Common myeloid progenitor, CD34-positive (primary cell): ENCODE measurements around the gene RNF14.

Experiments used
- CTCF ChIA-PET: fragments of 350-600 bp; sonication (Branson Sonifier 250); formaldehyde crosslinking; loops from one replicate; lab custom pipeline; 2021; ENCODE audit warnings: antibody characterized with exemption; lab: Charles Lee
- POLR2A ChIA-PET: fragments of 350-600 bp; sonication (Branson Sonifier 250); formaldehyde crosslinking; loops from one replicate; lab custom pipeline; 2021; ENCODE audit warnings: antibody characterized with exemption; lab: Charles Lee
- DNase-seq, 3 donors: peaks; one replicate each; pipeline versions ENCODE4 v3.0.0 to v3.0.0-alpha.2; 2013
- H3K27ac ChIP-seq, 2 experiments: 1 replicate in 1 of 2; 2 replicates in 1 of 2; pipeline ENCODE4 v1.7.0; 2013; ENCODE audit warnings: inconsistent platforms in 2 of 2, low read length in 2 of 2, mild to moderate bottlenecking in 2 of 2, low read depth in 1 of 2, moderate library complexity in 1 of 2; ENCODE audit not compliant: severe bottlenecking in 2 of 2, insufficient read depth in 1 of 2, poor library complexity in 1 of 2
- H3K27me3 ChIP-seq, 5 experiments: replicated peaks in 2 of 5; 1 replicate in 3 of 5; 2 replicates in 2 of 5; pipeline versions ENCODE4 v1.6.1 to v1.7.0; 2013; ENCODE audit warnings: low read length in 4 of 5, mild to moderate bottlenecking in 2 of 5, moderate library complexity in 2 of 5, inconsistent platforms in 1 of 5; ENCODE audit not compliant: insufficient read depth in 5 of 5, control insufficient read depth in 4 of 5
- H3K36me3 ChIP-seq, 4 experiments: 1 replicate in 2 of 4; 2 replicates in 2 of 4; pipeline versions ENCODE4 v1.6.1 to v1.7.0; 2013; ENCODE audit warnings: low read length in 3 of 4, control low read depth in 1 of 4, mild to moderate bottlenecking in 1 of 4; ENCODE audit not compliant: control insufficient read depth in 4 of 4, insufficient read depth in 4 of 4
- H3K4me1 ChIP-seq, 4 experiments: 1 replicate in 3 of 4; 2 replicates in 1 of 4; pipeline versions ENCODE4 v1.6.1 to v1.7.1; 2013; ENCODE audit warnings: low read length in 3 of 4, mild to moderate bottlenecking in 3 of 4, control low read depth in 1 of 4, inconsistent platforms in 1 of 4, moderate library complexity in 1 of 4; ENCODE audit not compliant: control insufficient read depth in 4 of 4, insufficient read depth in 4 of 4; ENCODE audit errors: control extremely low read depth in 1 of 4
- H3K4me3 ChIP-seq, 7 experiments: 1 replicate in 4 of 7; 2 replicates in 3 of 7; pipeline versions ENCODE4 v1.5.1 to v1.7.0; 2013; ENCODE audit warnings: mild to moderate bottlenecking in 7 of 7, low read length in 6 of 7, moderate library complexity in 6 of 7, inconsistent platforms in 2 of 7, low read depth in 2 of 7, control low read depth in 1 of 7; ENCODE audit not compliant: insufficient read depth in 4 of 7, control insufficient read depth in 1 of 7; ENCODE audit errors: extremely low read depth in 1 of 7
- H3K9me3 ChIP-seq, 5 experiments: 1 replicate in 4 of 5; 2 replicates in 1 of 5; pipeline versions ENCODE4 v1.6.1 to v1.7.1; 2013; ENCODE audit warnings: low read length in 4 of 5, mild to moderate bottlenecking in 2 of 5, inconsistent platforms in 1 of 5, low read depth in 1 of 5, moderate library complexity in 1 of 5; ENCODE audit not compliant: control insufficient read depth in 4 of 5, insufficient read depth in 2 of 5; ENCODE audit errors: control extremely low read depth in 1 of 5
- WGBS: methylation state at CpG from one replicate; pipeline ENCODE4 v1.1.5; 2013; ENCODE audit not compliant: insufficient coverage; 5-methylcytosine and 5-hydroxymethylcytosine counted together

Gene RNF14

DNA sequence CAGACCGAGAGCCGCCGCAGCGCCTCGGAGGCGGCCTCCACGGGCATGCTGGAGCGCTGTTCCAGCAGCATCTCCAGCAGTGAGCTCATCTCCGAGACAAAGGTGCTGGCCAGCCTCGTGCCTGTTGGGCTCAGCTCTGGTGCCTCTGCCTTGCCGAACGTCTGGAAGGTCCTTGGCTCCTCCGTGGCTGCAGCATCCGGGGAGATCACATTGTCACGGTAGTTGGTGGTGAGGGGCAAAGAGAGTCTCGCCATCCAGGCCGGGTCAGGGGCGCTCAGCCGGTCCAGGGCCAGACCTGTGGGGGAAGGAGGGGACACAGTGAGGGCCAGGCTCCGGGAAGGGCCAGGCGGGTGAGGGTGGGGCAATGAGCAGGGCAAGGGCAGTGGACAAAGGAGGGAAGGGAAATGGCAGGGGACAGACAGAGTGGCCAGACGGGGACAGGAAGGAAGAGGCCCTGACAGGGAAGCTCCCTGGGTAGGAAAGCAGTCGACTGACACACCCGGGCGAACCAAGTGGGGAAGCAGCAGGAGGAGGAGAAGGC, 23.3 kb upstream of the RNF14 start:
- Histone ChIP-seq H3K4me3 (no peak overlapping the region), H3K36me3 (peaks cover 0 to 5% (median 0%) of the 10 kb centered on the region in 4 experiments), H3K4me1 (peaks cover 0 to 17% (median 10%) of the 10 kb centered on the region in 4 experiments), H3K27me3 (no peaks in the 10 kb centered on the region), H3K9me3 (no peaks in the 10 kb centered on the region), H3K27ac (no peak overlapping the region)
- POLR2A ChIA-PET, result no interaction called here
- 88% methylated on average over 20 of the region's 25 CpGs for WGBS
- no peak for DNase-seq
- CTCF ChIA-PET, result interaction anchor here (11.9 kb wide), 1 partner anchor 15 kb away, joined by 154 read pairs; the partner anchor contains the start of gene PCDH12

GRCh38 chr5:141947316-141947715, 21.6 kb upstream of the RNF14 start:
- Histone ChIP-seq H3K9me3 (no peaks in the 10 kb centered on the region), H3K4me1 (peaks cover 0 to 12% (median 9%) of the 10 kb centered on the region in 4 experiments), H3K36me3 (no peaks in the 10 kb centered on the region), H3K27ac (no peak overlapping the region), H3K27me3 (no peaks in the 10 kb centered on the region), H3K4me3 (no peak overlapping the region)
- WGBS, result 91% methylated on average over 4 of the region's 4 CpGs
- ChIA-PET CTCF (interaction anchor here (0.9 to 11.9 kb wide), 4 partner anchors 10 to 68 kb away, joined by 3 to 154 read pairs (median 4); partner anchors contain the start of genes PCDH12 and RNF14), POLR2A (no interaction called here)
- DNase-seq, result no peak

GRCh38 chr5:141948812-141949211, 20.1 kb upstream of the RNF14 start:
- WGBS, result 92% methylated on average over 2 of the region's 2 CpGs
- ChIA-PET POLR2A (no interaction called here), CTCF (interaction anchor here (1.1 to 11.9 kb wide), 2 partner anchors 12 to 67 kb away, joined by 3 to 154 read pairs; partner anchors contain the start of gene PCDH12)
- no peak overlapping the region for H3K4me3 ChIP-seq
- no peaks in the 10 kb centered on the region for H3K27me3 ChIP-seq
- H3K4me1 ChIP-seq, result peaks cover 0 to 24% (median 16%) of the 10 kb centered on the region in 4 experiments
- H3K9me3 ChIP-seq, result no peaks in the 10 kb centered on the region
- H3K27ac ChIP-seq, result no peak overlapping the region
- H3K36me3 ChIP-seq, result no peaks in the 10 kb centered on the region
- no peak for DNase-seq

DNA sequence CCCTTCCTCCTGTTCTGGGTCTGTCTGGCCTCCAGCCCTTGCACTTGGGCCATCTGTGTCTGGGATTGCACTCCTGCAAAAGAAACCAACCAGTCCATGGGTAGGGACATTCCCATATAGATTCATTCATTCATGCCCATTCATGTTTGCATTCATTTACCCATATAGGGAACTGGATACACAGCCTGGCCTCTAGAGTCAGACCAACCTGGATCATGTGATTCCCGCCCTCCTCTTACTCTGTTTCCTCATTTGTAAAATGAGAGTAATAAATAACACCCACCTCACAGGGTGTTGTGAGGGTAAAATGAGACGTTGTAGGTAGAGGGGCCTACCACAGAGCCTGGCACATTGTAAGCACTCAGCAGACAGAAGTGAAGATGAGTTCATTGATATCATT, 19.4 kb upstream of the RNF14 start:
- Histone ChIP-seq H3K4me3 (no peak overlapping the region), H3K27me3 (no peaks in the 10 kb centered on the region), H3K36me3 (no peaks in the 10 kb centered on the region), H3K4me1 (peaks cover 3 to 31% (median 21%) of the 10 kb centered on the region in 4 experiments), H3K27ac (no peak overlapping the region), H3K9me3 (no peaks in the 10 kb centered on the region)
- POLR2A ChIA-PET, result no interaction called here
- 71% methylated on average over 1 of the region's 2 CpGs for WGBS
- no peak for DNase-seq
- CTCF ChIA-PET, result interaction anchor here (11.9 kb wide), 1 partner anchor 11 kb away, joined by 154 read pairs; the partner anchor contains the start of gene PCDH12

DNA sequence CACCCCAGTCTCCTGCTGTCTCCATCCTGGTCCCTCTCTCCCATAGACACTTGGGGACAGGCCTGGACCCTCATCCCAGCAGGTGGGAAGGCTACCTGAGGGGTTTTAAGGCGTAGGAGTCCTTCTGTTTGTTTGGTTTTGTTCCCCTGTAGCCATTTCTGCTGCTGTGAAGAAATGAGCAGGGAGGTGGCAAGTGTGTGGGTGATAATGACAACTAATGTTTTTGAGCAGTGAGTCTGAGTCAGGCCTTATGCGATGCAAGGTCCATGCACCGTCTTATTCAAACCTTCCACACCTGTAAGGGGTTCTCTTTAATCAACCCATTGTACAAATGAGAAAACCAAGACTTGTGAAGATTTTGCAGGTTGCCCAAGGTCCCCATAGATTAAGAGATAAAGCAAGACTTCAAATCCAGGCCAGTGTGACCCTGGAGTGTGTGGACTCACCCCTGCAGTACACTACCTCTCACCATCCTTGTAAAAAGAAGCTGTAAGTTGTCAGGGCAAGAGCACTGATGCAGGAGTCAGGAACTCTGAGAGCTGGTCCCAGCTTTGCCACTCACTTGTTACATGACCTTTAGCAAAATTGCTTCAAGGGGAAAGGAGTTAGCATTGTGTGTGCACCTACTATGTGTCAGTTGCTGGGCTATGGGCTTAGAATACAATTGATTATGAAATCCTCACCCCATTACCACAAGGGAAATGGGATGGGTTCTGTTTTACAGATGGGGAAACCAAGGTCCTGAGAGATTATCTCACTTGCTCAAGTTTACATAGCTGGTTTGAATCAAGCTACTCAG, 18.5 kb upstream of the RNF14 start:
- DNase-seq, result no peak
- POLR2A ChIA-PET, result no interaction called here
- 100% methylated on average over 1 of the region's 3 CpGs for WGBS
- Histone ChIP-seq H3K36me3 (no peaks in the 10 kb centered on the region), H3K4me3 (no peak overlapping the region), H3K27me3 (no peaks in the 10 kb centered on the region), H3K4me1 (peaks cover 5 to 34% (median 22%) of the 10 kb centered on the region in 4 experiments), H3K27ac (no peak overlapping the region), H3K9me3 (no peaks in the 10 kb centered on the region)
- CTCF ChIA-PET, result interaction anchor here (1.0 to 5.2 kb wide), 5 partner anchors 8 to 35 kb away, joined by 3 to 32 read pairs (median 4); partner anchors contain the start of genes DELE1 and PCDH12

DNA sequence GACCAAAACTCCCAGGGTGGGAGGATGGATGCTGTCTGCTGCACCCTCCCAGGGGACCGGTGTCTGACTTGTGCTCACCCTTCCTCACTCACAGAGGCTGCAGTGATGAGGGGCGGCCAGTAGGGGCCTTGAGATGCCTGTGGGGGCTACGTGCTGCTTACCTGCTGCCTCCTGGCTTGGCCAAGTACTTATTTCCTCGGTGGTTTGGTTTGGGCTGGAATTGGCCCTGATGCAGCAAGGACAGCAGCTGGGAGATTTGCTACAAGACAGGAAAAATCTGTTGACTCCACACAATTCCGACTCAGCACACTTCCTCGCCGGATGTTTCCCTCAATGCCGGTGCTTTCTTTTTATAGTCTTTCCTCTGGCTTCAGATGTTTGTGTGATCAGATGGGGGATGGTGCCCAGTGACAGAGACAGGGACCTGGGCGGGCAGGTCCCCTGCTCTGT, 17.5 kb upstream of the RNF14 start:
- POLR2A ChIA-PET, result no interaction called here
- peak in 2 of 3 donors; percentile 38 to 58 for DNase-seq
- H3K27me3 ChIP-seq, result no peaks in the 10 kb centered on the region
- H3K27ac ChIP-seq, result no peak overlapping the region
- no peaks in the 10 kb centered on the region for H3K36me3 ChIP-seq
- H3K4me3 ChIP-seq, result no peak overlapping the region
- peaks cover 5 to 29% (median 22%) of the 10 kb centered on the region in 4 experiments for H3K4me1 ChIP-seq
- 78% methylated on average over 8 of the region's 9 CpGs for WGBS
- no peaks in the 10 kb centered on the region for H3K9me3 ChIP-seq
- CTCF ChIA-PET, result interaction anchor here (1.0 to 5.2 kb wide), 5 partner anchors 8 to 36 kb away, joined by 3 to 32 read pairs (median 4); partner anchors contain the start of genes DELE1 and PCDH12
